Stimulated activated naive CD4-positive, alpha-beta T cell treated with Interleukin-2 at 50 U/mL for 16 hours (primary cell): ENCODE data around the gene FKBP1A.
"Not testable (repeated sequence)": the region's sequence is repeated elsewhere in the genome, so short reads cannot be mapped to it uniquely, and the experiment has no call there.

ENCODE experiments used
- DNase-seq: peaks from one replicate; lab custom pipeline; 2025; lab: John Stamatoyannopoulos, UW

FKBP1A gene

GRCh38 chr20:1415667-1416468, 23.0 kb upstream of the FKBP1A start:
- no peak for DNase-seq

GRCh38 chr20:1414982-1415381, 22.1 kb upstream of the FKBP1A start:
- no peak for DNase-seq

DNA sequence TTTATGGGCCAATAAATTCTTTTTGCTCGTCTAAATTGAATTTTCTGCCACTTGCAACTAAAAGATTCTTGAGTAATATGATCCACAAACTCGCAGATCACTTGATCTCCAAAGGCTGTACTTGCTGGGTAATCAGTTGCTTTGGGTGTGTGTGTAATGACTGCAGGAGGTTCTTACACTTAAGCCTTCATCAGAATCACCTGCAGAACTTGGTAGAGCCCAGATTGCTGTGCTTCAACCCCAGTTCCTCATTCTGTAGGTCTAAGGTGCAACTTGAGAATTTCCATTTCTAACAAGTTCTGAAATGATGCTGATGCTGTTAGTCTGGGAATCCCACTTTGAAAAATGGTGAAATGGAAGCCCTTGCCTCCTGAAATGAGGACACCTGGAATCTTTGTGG, 12.9 kb upstream of the FKBP1A start:
- DNase-seq, result no peak

DNA sequence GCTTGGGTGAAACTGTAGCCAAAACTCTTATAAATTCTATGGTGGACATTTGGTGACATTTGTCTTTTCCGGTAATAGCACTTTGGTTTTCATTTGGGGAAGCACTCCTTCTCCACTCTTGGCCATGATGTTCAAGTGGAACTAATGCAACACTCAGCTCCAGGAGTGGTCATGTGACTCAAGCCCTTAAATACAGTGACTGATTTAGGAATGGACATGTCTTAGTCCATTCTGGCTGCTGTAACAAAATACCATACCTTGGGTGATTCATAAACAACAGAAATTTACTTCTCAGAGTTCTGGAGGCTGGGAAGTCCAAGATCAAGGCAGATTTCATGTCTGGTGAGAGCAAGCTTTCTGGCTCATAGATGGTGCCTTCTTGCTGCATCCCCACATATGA, 10.8 kb upstream of the FKBP1A start:
- no peak for DNase-seq

- no peak for DNase-seq
Observed at GRCh38 chr20:1402149-1402548, 9.3 kb upstream of the FKBP1A start.

DNA sequence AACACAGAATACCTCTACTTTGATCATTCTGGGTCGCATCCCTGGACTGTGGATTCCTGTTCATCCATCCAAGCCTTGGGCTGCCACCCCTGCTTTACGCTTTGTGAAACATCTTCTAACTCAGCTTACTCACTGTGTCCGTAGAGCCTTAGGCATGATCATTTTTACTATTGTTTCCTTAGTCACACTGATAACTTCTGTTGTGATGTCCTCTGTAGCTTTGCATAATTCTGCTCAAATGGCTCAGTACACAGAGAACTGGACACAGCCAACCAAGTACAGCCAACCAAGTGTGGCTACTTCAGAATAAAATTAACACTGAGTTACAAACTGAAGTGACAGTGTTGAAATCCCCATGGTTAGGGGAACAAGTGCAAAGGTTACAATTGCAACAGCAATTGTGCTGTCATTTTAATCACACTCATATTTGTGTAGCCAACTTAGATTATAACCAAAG, 8.6 kb upstream of the FKBP1A start:
- no peak for DNase-seq

DNA sequence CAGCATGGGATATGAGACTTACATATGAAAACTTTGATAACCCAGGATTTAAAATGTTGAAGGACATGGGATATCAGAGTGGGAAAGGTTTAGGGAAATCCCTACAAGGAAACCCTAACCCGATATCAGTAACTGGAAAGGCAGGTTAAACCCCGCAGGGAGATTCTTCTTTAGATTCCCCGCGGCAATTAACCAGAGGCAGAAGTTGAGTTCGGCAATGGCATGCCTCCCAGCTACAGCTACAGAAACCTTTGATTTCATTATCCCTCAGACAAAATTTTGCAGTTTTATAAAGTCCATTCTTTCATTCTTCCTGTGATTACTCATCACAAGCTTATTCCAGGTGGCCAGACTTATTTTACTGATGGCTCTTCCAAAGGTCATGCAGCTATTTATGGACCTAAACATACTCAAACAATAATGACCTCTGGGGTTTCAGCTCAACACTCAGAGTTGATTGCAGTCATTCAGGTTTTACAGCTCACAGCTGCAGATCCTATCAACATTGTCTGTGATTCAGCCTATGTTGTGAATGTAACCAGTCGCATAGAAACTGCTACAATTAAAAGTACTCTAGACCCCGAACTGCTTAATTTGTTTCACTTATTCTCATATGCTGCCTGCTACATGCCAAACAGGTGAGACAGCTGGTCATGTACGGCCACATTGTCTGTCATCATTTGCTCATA, 7.0 kb upstream of the FKBP1A start:
- not testable (repeated sequence) for DNase-seq

- not testable (repeated sequence) for DNase-seq
Observed at GRCh38 chr20:1398185-1398584, 5.3 kb upstream of the FKBP1A start.

DNA sequence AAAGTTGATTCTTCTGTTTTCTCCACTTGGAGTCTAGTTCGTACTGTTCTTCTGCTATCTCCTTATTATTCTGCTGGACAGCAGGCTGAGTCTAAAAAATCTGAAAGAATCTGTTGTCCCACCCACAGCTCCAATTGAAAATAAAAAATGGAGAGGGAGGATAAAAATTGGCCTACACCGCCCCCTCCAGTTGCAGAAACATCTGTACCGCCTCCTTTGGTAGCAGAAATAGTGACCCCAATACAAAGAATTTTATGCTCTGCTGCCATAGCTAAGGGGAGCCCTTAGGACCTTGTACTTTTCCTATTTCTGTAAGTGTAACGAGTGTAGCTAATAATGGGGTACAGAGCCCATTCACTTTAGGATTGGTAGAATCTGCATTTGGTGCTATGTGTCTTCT, 4.9 kb upstream of the FKBP1A start:
- DNase-seq, result no peak

DNA sequence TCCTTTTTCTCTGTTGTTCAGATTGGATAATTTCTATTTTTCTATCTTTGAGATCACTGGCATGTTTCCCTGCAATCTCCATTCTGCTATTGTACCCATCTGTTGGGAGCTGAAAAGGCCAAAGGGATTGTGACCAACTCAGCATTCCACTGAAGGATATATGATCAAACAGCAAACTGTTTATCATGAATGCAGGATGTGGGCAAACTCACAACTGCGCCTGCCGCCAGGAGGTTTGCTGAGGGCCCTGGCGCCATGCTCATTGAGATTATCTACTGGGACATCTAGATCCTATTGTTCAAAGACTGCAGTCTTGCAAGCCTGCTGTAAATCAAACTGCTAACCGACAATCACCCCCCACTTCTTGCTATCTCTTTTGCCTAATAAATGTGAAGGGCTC, 3.8 kb upstream of the FKBP1A start:
- no peak for DNase-seq

- DNase-seq, result no peak
Observed at GRCh38 chr20:1396264-1396663, 3.4 kb upstream of the FKBP1A start.

DNA sequence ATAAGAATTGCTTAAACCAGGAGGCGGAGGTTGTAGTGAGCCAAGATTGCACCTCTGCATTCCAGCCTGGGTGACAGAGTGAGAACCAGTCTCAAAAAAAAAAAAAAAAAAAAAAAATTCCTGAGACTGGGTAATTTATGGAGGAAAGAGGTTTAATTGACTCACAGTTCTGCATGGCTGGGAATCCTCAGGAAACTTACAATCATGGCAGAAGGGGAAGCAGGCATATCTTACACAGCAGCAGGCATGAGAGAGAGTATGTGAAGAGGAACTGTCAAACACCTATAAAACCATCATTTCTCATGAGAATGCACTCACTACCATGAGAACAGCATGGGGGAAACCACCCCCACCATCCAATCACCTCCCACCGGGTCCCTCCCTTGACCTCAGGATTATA, 1.8 kb upstream of the FKBP1A start:
- DNase-seq, result no peak

DNA sequence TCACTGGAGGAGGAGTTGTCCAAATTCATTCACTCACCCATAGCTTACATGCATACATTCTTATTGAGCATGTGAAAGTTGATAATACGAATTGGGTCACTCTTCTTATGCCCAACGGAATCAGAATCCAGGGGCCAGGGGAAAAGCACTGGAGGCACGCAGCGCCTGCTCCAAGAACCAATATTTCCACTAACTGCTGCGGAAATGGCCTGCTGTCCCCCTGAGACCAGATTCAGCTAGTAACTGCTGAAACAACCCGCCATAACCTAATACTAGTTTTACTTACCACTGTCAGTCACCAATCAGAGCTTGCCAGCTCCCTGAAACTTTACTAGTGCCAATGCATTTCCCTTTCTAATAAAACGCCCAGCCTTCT, 641 bp upstream of the FKBP1A start:
- DNase-seq, result no peak

GRCh38 chr20:1392443-1392692, 486 bp downstream of the FKBP1A start:
- DNase-seq, result no peak

- no peak for DNase-seq
Observed at GRCh38 chr20:1391640-1392442, 1.0 kb downstream of the FKBP1A start.

DNA sequence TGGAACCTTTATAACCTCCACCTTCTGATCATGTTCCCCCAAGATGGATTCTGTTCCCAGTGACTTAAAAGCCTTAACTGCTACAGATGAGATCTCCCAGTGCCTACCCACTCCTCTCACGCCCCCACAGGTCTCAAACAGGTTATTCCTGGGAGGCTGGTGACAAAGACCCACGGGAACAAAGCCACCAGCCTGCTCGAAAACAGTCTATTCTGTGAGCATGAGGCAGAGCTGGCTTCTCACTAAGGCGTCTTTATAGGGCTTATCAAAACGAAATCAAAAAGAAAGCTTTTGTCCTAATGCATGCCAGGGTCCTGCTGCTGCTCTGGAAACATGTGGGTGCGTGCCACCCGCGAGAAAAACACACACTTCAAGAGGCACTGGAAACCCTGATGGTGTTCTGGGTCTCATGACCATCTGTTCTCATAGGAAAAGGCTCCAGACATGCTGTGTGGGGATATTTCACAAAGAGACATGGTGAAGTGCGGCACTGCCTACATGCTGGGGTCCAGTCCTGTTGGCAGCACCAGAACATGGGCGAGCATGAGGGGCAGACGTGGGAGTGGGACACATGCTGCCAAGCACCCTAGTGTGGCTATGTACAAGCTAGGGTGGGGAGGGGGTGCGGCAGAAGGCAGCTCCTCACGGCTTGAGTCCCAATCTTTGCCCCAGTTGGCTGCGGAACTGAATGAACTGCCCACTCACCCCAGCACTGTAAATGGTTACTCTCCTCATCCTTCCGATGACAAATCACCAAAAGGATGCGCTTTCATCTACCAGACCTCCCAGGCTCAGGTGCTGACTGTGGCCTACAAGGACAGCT, 2.1 kb downstream of the FKBP1A start:
- DNase-seq, result no peak

- no peak for DNase-seq
Observed at GRCh38 chr20:1389703-1390580, 2.9 kb downstream of the FKBP1A start.

- no peak for DNase-seq
Observed at GRCh38 chr20:1388741-1389483, 3.9 kb downstream of the FKBP1A start.

DNA sequence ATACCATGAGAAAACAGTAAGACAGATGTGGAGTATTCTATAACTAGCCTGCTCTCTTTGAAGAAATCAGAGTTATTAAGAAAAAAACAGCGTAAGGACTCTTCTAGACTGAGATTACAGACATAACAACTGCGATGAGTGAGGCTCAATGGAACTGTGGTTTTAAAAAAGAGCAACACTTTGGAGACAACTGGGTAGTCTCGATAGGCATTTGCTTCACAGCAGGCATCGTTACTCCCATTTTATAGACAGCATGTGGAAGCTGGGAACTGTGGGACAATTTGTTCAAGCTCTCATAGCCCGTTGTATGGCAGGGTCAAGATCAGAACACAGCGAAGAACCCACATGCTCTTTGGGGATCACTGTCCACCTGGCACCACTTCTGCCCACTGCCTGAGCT, 4.6 kb downstream of the FKBP1A start:
- DNase-seq, result no peak

DNA sequence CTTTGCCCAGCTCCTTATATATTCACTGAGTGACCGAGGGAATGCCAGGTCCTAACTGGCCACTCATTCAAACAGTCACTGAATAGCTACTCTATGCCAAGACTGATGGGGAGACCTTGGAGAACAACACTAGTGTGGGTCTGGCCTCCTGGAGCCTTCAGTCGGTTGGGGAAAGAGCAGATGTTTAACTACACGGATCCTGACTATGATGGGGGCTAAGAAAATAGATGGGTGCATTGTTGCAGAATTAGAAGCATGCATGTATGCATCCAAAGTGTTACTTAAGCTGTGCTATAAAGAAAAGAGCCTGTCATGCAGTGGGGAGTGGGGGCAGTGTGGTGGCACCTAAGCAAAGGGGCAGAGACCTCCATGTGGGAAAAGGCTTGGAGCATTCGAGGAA, 6.5 kb downstream of the FKBP1A start:
- DNase-seq, result no peak
